Measurements from ENCODE around the gene GRAMD1B.

GRAMD1B gene

DNA sequence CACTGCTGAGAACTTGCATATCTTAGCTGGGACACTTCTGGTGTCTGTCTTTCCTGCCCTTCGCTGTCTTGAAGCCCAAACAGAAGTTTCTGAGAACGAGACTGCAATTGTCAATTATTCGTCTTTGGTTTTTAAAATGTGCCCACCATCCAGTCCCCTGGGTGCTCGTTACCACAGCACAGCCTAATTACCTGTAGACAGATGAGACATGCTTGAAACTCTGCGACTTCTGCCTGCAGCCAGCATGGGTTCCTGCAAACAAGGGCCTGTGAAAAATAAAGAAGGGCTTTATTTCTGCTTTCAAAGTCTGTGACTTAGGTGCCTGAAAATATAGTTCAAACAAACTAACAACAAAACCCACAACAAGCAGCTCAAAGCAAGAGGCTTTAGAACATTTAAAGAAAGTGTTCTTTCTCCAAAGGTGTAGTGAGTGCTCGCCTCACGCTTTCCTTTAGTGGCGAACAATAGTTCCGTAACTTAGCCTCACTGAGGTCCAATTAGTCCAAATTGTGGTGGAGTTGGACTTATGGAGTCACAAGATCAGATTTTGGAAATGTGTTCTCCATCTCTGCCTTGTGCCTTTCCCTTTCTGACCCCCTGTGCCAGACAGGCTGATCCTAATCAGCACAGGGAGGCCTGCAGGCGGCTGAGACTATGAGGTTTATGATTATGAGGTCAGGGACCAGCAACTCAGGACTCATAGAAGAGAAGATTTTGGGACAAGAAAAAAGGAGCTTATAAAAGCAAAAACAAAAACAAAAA, 20.4 kb upstream of the GRAMD1B start:
- no peak for DNase-seq (ENCODE audit: low spot score)

DNA sequence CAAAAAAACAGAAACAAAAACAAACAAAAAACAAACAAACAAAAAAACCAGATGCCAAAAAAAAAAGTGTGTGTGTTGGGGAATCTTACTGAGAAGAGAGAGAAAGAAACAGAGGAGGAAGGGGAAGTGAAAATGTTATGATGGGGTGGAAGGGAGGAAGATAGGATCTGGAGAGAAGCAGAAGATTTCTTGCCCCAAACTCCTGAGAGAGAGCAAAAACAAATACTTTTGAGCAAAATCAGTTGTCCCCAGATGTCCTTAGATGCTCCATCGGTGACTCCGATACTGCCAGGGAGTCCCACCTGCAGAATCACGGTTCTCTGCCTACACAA, 19.9 kb upstream of the GRAMD1B start:
- no peak for DNase-seq (ENCODE audit: low spot score)

DNA sequence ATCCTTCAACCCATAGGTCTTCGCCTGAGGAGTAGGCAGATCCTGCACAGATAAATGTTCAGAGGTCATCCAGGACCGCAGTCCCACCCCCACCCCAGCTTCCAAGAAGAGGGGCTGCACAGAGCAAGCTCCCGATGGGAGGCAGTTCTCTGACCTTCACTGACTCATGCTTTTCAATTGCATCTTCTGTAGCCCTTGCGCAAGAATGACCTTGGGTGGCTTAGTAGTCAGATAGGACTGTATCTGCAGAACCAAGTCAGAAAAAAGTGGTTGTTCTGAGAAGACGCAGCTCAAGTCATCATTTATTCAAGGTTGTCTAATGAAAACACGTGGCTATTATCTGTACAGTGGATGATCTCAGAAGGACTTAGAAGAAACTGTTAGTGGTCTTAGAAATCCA, 16.4 kb upstream of the GRAMD1B start:
- no peak for DNase-seq (ENCODE audit: low spot score)

DNA sequence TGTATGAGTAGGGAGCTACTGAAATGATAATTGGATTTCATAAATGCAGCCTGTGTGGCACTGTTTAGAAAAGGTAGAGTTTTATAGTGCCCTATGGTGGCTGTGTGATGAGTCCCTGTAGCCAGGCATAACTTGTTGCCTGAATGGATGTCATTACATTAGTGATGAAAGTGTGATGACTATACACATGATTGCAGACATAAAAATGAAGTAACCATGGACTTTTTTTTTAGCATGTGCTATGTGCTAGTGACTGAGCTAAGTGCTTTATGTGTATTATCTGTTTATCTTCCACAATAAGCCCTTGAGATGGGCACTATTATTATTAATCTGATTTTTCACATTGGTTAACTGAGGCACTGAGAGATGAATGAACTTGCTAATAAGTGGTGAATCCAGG, 13.5 kb upstream of the GRAMD1B start:
- DNase-seq (ENCODE audit: low spot score) = no peak

DNA sequence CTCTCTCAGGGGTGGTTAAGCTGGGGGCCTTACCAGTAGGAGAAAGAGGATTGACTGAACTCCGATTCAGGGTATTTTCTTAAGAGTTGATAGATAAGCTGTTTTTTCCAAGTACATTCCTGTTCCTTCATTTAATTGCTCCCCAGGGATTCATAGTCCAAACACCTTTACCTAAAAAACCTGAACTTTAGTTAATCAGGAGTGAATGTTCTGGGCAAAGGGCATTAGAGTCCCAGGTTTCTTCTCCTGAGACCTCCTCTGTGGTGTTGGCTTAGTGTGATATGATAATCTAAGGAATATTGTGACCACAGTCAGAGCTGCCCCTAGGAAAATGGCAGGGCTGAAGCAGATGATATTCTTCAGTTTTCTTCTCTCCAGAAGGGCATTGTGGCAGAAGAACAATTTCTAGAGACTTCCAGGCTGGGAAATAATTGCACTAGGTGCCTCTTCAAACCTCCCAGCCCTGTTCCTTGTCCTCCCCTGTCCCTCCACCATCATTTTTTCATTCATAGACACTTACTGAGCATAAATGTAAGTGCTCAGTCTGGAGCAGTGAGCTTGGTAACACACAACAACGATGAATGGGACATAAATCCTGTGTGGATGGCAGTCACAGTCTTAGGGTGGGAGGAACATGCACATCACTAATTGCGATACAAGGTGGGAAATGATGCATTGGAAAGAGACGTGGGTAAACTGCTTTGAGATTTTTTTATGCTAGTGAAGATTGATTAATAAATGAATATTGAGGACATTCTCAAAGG, 11.5 kb upstream of the GRAMD1B start:
- DNase-seq (ENCODE audit: low spot score) = no peak

DNA sequence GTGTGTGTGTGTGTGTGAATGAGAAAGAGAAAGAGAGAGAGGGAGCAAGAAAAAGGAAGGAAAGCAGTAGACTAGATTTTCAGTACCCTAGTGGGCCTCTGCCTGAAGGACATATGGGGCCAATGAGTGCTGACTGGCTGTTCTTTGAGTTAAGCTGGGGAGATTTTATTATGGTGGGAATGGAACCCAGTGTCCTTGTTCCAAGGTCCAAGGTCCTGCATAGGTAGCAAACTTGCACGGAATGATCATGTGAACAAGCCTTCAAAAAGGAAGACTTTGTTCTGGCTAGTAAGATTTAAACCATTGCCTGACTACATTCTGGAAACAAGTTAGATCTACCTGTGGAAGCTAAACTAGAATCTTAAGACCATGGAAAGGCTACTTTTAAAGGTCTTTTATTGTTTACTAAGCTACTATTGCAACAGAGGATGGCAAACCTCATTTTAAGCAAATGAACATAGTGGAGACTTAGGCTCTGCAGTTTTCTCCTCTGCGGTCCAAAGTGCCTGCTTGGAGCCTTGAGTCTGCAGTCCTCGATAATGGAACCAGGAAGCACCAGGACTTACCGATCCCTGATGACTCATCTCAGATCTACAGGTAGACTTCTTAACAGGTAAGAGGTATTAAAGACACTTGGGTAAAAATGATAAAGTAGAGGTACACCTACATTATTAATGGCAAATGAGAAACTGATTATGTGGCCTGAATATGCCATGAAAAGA, 10.2 kb upstream of the GRAMD1B start:
- DNase-seq (ENCODE audit: low spot score) = no peak

DNA sequence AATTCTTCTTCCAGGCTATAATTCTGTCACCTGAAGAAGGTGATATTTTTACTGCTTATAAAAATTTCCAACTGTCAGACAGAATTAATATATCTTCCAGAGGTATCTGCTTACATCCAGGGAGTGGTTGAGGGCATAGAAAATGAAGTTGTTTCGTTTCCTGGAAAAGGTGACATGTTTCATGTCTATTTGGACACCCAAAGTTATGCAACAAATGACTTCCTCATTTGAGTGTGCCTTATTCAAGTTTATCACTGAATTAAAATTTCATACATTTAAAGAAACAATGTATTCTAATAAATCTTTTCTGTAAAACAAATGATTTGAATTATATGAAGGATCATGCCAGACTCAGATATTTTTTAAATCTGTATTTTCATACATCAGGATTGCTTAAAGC, 8.5 kb upstream of the GRAMD1B start:
- DNase-seq (ENCODE audit: low spot score) = no peak

DNA sequence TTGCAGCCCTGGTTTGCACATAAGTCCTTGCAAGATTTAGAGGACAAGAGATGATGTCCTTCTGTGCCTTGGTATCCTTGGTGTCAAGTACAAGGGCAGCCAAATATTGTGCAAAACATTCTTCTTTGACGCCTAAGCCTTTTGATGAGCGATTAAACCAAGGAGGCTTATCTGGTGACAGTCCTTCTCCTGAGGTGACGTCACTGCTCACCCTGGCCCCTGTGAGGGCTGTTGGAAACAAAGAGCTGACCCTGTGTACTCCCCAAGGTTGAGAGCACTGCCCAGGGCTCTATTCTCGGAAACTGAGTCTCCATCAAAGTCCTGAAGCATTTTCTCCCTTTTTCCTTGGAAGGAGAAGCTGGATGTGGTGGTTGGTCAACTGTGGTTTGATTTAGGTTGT, 4.7 kb upstream of the GRAMD1B start:
- DNase-seq (ENCODE audit: low spot score) = no peak

DNA sequence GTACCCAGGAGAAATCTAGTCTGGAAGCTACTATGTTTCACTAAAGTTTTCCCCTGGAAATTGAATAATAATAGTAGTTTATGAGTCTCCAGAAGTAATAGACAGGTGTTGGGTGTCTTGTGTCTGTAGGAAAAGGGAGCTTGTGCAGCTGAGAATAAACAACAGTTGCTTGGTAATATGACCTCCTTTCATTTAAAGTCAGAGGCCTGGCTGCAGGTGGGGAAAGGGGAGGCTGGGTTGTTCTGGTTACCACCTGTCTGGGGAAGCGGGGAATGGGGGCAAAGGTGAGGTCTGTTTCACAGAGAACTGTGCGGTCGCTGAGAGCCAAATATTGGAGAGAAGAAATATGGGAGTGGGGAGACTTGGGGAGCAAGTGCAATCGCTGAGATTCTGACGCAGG, 3.3 kb upstream of the GRAMD1B start:
- DNase-seq (ENCODE audit: low spot score) = no peak

DNA sequence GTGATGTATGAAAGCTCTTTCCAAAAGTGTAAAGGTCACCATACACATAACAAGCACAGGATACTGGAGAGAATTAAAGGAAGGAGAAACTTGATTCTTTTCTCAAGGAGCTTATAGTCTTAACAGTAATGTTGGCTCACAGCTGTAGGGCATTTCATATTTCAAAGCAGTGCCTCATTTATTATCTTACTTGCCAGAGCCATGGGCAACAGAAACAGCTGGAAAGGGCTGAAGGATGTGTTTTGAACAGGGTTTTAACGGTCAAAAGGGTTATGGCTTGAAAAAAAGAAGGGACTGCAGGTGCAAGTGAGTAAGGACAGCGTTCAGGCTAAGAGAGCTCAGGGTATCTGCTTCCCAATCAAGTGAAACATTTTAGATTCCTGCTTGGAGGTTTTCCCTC, 2.7 kb upstream of the GRAMD1B start:
- no peak for DNase-seq (ENCODE audit: low spot score)

DNA sequence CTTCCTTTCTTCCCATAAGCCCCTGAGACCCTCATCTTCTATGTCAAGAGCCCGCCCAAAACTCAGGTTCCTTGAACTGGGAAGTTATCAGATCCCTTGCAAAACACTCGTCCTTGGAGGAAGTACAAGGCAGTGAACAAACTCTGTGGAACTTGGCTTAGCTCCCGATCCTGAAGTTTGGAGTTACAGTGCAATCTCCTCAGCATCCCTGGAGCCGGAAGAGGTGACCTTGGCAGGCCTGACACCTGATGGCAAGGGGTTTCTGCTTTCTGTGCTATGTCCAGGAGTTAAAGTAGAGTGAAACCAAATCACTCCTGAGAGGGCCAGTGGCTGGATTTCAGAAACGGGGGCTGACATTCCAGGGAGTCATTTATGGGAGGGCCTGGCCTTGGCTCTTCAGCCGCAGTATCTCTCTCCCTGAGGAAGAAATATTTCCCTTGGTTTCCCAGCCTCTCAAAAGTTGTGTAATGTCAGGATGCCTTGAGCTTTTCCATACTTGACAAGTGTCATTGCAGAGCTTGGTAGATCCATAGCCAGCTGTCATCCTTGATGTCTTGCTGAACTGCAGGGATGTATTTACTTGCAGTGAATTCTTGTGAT, 1.9 kb upstream of the GRAMD1B start:
- DNase-seq (ENCODE audit: low spot score) = no peak

DNA sequence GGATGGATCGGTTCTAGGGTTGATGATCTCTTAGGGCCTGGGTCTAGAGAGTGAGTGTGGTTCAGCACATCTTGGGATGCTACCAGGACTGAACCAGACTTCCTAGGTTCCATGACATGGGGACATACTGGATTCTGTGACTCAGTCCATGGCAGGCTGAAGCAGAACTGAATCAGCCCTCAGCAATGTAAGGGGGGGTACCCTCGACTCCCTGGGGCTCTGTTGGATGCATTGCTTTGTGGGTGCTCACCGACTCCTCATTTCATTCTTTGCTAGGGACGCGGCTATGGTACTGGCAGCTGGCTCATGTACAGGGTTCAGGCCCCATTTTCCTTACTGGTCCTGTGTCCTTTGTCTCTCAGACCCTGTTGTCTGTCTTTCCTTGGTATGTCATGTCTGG, 733 bp upstream of the GRAMD1B start:
- DNase-seq (ENCODE audit: low spot score) = no peak

DNA sequence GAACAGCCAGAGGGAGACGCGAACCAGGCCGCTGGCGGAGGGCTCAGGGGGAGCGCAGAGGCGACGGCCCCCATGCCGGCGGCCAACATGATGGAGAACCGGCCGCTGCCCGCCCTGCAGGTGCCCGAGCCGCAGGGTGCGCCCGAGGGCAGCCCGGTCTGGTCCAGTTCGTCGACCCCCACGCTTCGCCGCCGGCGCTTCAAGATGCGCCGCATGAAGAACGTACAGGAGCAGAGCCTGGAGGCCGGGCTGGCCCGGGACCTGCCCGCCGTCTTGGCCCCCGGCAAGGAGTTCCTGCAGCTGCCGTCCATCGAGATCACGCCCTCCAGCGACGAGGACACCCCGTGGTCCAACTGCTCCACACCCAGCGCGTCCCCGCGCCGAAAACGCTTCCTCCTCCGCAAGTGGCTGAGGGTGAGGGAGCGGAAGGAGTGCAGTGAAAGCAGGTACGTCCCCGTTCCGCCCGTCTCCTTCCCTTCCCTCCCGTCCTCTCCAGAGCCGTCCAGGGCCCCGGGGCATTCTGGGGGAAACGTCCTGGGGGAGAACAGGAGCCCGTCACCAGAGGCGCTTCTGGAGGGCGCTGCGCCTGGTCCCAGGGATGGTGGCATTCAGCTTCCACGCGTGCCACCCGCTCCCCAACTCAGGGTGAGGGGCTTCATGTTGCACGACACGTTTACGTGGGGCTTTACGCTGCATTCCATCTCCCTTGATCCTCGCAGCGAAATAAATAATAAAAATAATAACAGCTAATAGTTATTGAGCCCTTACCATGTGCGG, 840 bp downstream of the GRAMD1B start:
- DNase-seq (ENCODE audit: low spot score) = no peak

DNA sequence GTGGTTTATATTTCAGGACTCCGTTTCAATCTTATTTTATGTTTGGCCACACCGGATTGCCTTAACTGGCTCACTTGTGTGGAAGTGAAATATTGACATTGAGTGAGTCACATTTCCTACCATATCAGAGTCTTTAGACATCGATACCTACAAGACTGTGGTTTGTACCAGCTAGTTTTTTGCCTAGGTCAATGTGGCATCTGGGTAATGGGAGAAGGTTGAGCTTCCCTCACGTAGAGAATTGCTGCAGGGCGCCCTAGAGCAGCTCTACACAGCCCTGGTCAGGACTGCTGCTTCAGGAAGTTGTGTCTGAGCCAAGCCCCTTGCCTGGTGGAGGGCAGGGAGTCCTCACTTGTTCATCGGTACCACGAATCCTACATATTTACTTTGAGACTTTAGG, 1.6 kb downstream of the GRAMD1B start:
- DNase-seq (ENCODE audit: low spot score) = no peak

DNA sequence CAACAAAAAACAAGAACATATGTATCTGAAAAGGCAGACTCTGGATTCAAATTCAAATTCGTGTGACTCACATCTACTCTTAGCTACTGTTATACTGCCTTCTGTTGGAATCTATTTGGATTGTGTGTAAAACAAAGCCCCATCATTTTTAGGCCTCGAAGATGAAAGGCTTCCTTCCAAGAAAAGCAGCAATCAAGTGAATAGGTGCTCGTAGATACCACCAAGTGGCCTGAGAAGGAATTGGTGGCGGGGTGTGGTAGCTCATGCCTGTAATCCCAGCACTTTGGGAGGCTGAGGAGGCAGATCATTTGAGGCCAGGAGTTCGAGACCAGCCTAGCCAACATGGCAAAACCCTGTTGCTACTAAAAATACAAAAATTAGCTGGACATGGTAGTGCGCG, 4.2 kb downstream of the GRAMD1B start:
- DNase-seq (ENCODE audit: low spot score) = no peak

DNA sequence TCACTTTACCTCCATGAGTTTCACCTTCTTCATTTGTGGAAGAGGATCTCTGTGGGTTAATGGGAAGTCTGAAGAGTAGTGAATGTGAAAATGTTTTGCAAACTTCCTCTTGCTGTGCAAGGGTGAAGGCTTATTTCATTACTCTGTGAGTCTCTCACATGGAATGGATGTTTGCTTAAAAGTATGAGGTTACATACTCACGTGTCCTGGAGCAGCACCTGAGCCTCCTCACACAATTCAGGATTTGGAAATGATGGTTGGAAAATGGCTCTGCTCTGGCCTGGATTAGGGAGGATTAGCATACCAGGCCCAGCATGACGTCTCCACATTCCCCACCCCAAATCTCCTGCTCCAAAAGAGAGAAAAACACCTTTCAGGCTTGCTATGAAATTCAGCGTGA, 4.8 kb downstream of the GRAMD1B start:
- DNase-seq (ENCODE audit: low spot score) = no peak

DNA sequence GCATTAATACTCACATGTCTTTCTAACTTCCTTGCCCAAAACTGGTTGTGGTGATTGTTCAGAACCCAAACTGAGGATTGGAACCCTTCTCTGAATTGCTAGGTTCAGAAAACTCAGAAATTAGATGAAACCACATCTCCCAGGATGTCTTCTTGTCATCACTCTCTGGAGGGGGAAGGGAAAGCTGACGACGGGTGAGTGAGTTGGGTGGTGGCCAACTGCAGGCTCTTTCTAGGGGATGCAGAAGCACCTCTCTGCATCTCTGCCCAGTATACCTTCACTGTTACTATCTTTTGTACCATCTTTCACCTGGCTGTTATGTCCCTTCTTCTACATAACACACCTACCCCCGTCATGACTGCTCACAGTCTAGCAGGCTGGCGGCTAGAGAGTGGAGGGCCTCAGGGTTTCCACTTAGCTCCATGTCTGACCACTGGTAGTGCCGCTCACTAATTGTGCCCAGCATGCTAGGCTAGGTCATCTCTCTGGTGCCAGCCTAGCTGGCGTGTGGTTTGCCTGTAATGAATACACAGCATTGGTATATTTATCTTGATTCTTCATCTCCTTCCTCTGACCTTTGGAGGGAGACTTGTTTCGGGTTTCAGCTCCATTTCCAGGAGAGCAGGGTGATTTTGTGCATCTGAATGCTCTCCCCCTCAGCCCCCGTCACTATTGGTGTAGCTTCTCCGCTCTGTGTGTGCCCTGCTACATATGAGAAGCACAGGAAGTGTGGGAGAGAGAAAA, 7.3 kb downstream of the GRAMD1B start:
- DNase-seq (ENCODE audit: low spot score) = no peak

DNA sequence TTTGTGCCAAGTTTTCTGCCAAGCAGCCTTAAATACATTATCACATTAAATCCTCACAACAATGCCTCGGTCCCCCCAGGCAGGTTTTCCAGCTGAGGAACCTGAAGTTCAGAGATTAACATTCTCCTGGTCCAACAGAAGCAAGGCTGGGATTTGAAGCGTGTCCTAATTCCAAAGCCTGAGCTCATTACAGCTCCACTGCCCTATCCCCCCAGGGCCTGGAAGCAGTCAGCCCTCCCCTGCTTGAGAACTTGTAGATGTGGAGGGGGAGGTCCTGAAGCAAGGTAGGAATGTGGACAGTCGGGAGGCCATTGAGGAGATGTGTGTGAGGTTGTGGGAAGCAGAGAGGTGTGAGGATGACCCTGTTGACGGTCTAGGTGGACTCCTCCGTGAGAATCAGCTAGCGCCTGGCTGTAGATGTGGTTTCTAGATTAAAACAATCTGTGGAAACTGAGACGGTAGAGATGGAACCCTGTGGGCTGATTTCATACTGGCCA, 8.1 kb downstream of the GRAMD1B start:
- DNase-seq (ENCODE audit: low spot score) = no peak

DNA sequence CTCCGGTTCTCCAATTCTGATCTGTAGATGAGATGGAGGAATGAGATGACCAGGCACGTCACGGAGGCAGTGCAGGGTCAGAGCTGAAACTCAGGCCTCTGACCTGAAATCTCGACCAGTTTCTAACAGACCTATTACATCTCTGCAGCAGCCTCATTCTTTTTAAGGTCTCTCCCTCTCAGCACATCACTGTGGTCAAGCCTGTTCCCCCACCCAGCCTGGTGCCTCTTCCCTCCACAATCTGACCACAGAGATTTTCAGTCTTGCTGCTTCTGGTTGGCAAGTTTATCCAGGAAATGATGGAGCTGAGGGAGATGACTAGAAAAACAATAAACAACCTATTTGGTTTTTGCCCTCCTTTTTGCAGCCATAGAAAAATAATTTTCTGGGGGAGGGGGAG, 9.5 kb downstream of the GRAMD1B start:
- no peak for DNase-seq (ENCODE audit: low spot score)

DNA sequence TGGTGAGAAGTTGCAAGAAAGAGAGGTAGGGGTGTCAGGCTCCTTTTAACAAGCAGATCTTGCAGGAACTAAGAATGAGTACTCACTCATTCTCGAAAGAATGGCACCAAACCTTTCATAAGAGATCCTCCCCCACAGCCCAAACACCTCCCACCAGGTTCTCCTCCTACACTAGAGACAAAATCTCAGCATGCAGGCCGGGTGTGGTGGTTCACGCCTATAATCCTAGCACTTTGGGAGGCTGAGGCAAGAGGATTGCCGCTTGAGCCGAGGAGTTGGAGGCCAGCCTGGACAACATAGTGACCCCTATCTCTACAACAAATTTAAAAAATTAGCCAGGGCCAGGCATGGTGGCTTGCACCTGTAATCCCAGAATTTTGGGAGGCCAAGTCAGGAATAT, 11.1 kb downstream of the GRAMD1B start:
- no peak for DNase-seq (ENCODE audit: low spot score)
